Measurements from ENCODE around the gene GOT2.
"Not testable (repeated sequence)": the region's sequence is repeated elsewhere in the genome, so short reads cannot be mapped to it uniquely, and the experiment has no call there.

Gene GOT2

DNA sequence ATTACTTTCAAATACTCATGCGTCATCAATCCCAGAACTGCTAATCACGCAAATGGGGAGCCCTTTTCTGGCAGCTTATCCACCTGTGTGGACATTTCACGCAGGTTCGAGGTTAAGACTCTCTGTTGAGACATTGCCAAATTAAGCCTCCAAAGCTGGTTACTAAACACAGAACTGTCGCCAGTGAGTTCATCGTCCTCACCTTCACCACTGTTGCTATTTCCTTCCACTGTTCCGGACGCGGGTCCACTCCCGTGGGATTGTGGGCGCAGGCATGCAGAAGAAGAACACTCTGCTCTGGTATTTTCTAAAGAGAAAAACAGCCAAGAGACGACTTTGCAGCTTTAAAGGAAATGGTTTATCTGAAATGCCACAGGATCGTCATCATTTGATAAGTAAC is 16.1 kb downstream of the GOT2 start:
- DNase-seq (ENCODE audit: low read depth), result no peak

DNA sequence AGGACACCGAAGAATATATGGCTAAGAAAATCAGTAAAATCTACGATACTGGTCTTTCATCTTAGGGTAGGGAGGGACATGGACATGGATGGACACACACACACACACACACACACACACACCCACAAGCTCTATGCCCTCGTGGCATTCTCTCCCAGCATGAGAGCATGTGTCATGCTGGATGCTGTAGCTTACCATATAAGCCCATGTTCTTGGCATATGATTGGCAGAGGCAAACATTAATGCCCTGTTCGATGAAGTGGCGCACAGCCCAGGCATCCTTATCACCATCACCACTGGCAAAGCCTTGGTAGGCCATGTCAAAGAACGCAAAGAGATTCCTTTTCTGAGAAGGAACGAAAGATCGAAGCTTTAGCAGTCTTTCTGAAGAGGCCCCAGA is 17.6 kb downstream of the GOT2 start:
- no peak for DNase-seq (ENCODE audit: low read depth)

DNA sequence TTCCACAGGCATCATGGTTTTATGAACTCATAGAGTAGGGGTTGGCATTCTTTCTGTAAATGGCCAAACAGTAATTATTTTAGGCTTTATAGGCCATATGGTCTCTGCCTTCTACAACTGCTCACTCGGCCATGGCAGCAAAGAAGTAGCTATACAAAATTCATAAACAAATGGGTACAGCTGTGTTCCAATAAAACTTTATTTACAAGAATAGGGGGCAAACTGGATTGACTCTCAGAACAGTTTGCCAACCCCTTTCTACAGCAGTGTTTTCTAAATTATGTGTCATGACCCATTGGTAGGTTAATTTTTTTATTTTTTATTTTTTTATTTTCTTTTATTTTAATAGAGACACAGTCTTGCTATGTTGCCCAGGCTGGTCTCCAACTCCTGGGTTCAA is 20.4 kb downstream of the GOT2 start:
- DNase-seq (ENCODE audit: low read depth), result no peak

DNA sequence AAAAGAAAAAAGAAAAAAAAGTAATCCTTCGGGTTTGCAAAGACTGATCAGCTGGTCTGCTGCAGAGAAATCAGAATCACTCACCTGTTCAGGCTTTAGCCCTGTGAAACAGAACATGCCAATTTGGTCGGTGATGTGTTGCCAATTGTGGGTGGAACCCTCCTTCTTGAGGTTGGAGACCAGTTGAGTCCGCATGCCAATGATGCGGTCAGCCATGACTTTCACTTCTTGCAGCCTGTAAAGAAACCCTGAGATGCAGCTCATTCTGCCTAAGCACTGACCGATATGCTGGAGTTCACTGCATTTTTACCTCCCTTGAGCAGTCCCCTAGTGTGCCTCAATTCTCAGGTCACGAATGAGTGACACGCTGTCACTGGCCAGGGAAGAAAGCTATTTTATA is 24.8 kb downstream of the GOT2 start:
- DNase-seq (ENCODE audit: low read depth), result no peak

DNA sequence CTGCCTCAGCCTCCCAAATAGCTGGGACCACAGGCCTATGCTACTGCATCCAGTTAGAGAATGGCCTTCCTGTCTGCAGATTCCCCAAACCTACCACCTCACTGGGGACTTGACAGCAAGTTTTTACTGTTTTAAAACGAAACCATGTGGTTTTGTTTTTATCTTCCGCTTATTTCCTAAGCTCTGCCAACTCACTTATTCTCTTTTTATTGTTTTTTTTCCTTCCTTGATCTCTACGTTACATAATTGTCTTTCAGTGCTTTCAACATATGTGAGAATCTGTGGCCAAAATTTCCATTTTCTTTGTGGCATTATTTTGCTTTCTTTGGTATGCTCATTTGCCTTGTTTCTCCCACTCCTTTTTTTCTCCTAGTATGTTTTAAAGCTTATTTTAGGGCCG is 35.0 kb downstream of the GOT2 start:
- no peak for DNase-seq (ENCODE audit: low read depth)

DNA sequence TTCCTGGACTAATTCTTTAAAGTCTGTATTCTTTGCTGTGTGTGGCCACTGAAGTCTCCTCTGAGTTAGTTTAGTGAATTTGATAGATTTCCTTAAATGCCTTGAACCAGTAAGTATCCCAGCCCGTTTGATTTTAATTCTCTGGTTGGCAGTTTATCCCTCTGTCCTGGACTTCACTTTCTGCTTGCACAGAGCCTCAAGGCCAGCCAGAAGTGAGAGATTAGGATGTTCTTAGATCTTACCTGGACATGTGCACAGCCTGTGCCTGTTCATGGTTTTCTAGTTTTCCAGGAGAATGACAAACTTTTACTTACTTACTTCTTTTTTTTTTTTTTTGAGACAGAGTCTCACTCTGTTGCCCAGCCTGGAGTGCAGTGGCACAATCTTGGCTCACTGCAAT is 38.7 kb downstream of the GOT2 start:
- DNase-seq (ENCODE audit: low read depth), result no peak

DNA sequence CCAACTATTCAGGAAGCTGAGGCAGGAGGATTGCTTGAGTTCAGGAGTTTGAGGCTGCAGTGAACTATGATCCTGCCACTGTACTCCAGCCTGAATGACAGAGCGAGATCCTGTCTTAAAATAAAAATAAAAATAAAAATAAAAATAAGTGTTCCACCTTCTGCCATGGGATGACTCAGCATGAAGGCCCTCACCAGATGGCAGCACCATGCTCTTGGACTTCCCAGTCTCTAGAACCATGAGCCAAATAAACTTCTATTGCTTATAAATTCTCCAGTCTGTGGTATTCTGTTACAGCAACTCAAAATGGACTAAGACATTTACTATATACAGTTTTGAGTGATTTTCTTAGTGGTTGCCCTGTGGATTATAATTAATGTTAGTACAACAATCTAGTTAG is 41.7 kb downstream of the GOT2 start:
- DNase-seq (ENCODE audit: low read depth), result no peak

DNA sequence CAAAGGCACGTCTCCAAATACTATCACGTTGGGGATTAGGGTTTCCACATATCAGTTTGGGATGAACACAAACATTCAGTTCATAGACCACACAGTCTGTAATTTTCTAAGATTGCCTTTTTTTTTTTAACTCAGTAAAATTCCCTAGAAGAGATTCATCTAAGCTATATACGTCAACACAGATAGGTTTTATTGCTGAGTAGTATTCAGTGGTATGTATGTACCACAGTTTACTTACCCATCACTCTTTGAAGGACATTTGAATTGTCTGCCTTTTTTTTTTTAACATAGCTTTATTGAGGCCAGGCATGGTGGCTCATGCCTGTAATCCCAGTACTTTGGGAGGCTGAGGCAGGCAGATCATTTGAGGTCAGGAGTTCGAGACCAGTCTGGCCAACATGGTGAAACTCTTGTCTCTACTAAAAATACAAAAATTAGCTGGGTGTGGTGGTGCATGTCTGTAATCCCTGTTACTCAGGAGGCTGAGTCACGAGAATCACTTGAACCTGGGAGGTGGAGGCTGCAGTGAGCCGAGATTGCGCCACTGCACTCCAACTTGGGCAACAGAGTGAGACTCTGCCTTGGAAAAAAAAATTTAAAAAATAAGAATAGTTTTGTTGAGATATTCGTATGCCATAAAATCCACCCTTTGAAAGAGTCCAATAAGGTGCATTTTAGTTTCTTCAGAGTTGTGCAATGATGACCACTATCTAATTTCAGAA is 47.0 kb downstream of the GOT2 start:
- DNase-seq (ENCODE audit: low read depth), result peak; percentile 87

DNA sequence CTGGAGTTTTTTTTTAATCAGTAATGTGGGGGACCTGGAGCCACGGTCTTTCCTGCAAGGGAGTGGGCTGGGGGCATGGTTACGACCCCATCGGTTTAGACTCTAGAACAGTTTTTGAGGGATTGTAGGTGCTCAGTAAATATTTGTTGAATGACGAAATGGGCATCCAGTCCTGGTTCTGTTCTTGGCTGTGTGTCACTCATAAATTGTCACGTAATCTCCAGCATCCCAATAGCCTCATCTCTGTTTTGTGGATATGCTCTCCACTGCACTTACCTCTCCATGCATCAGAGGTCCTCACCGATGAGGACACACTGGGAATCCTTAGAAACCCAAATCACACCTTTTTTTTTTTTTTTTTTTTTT is 49.0 kb downstream of the GOT2 start:
- DNase-seq (ENCODE audit: low read depth), result no peak

DNA sequence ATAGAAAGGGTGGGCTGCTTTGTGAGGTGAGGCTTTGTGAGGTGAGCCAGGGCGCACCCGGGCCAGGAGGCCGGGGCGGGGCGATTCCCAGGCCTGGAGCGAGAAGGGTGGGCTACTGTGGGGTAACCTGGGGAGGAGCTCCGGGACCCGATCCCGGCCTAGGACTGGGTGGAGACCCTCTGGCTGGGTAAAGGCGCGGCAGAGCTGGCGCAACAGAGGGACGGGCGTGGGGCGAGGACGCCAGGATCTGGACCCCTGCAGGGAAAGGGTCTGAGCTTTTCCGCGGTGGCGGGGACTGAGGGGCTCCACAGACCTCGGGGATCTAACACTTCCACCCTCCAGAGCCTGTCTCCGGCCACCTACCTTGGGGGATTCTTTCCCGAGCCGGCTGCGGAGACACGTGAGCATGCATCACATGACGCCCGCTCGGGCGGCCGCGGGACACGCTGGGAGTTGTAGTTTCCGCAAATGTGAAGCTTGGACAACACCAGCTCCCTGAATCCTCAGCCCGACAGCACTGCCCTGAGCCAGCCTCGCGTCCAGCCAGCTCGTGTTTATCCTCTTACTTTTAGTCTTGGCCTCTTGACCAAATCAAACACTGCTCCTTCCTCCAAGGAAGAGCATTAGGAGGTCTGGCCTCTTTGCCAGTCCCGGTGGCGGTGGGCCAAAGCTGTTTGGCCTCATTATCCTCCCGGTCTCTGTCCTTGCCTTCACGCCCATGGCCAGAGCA is 49.6 kb downstream of the GOT2 start, which contains the start of gene SLC38A7:
Gene SLC38A7, minus strand, starts transcription at position 417 of the 730 bp plus-strand sequence. CDS start 4,644 bp downstream, outside the sequence.
- DNase-seq (ENCODE audit: low read depth), result peak; percentile 87

DNA sequence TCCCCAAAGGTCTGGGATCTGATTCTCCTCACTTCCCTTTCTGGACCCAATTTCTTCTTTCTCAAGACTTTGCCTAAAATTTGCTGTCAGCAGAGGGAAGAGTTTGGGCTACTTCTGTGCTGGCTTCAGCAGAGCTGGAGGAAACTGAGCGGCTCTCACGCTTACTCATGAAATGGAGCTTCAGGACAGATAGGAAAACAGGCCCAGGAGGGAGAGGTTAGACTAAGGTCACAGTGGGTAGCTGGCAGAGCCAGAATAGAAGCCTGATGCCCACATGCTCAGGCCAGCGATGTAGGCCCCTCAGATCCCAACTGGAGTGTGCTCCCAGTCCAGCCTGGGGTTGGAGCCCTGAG is 50.1 kb downstream of the GOT2 start:
- peak; percentile 51 for DNase-seq (ENCODE audit: low read depth)

DNA sequence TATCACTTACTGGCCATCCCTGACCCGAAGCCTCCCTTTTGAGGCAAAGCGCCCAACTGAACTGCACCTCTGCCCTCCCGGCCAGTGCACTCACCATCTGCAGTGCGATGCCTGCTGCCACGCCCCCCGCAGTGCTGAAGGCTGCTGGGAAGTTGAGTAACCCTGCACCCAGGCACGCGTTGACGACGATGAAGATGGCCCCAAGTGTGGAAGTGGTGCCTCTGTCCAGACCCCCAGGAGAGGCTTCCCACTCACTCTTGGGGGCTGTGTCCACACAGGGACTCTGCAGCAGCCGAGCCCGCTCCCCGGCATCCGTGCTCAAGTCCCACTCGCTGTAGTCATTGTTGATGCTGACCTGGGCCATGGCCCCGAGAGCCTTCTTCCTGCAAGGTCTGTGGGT is 54.4 kb downstream of the GOT2 start:
- no peak for DNase-seq (ENCODE audit: low read depth)

DNA sequence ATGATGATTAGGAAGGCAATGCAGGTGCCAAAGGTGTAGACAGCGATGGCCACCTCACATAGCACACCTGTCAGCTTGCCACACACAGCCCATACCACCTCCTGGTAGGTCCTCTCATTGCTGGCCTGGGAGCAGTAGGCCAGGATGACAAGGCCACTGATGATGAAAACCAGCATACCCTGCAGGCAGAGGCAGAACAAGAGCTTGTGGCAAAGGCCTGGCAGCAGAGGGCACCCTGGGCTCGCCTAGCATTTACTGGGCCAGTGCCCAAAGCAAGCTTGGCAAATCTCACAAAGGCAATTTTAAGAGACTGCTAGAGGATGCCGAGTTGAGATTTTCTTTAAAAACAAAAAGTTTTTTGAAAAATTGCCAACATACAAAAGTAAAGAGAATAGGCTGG is 55.4 kb downstream of the GOT2 start:
- no peak for DNase-seq (ENCODE audit: low read depth)

DNA sequence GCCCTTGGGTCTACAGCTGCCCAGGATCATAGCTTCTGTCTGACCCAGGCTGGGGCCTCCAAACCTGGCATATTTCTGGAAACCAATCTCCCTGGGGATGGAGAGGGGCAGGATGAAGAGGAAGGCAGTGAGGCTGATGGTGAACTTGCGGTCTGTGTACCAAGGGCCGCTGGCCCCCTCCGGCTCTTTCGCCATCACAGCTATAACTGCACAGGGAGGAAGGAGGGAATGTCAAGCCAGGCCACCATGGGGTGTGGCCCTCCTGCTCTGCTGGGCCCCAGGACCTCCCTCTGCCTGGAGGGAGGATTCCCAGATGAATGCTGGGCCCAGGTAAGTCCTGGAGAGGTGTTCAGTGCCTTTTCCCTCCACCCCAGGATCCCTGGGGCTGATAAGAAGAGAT is 55.8 kb downstream of the GOT2 start:
- DNase-seq (ENCODE audit: low read depth), result no peak

DNA sequence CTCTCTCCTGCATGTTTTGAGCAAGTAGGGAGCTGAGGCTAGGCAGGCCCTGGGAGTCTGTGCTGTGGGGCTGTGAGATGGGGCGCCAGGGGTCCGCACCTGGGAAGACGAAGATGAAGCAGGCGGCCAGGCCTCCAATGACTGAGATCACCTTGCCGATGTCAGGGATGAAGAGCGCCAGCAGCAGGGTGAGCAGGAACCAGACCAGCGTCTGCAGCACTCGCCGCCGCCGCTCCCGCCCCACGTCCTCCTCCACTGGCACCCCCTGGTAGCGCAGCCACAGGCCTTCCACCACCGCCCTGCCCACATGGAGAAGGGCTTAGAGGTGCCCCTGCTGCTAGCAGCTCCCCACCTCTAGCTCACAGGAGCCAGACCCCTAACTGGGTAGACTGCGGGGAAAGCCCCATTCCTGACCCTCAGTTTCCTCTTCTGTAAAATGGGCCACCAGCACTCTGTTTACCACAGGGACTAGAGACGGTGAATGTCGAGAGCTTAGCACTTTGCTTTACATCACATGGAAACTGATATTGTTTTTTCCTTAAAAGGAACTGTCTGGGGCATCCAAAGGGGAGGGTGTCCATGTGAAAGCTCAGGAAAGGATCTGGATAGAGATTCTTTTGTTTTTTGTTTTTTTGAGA is 63.1 kb downstream of the GOT2 start:
- no peak for DNase-seq (ENCODE audit: low read depth)

DNA sequence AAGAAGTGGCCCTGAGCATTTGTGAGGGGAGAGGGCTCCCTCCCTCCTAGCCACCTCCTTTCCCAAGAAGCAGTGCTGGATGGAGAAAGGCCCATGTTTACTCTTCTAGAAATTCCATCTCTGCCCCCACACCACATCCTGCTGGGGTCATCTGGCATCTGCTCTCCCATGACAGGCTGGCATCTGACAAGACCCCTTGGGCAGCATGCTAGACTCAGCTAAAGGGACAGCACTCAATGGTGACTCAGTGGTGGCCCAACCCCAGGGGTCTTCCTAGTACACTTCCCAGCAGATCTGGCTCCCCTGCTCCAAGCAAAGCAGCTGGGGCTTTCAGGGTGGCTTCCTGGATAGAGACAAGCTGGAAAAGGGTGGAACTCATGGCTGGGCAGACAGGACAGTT is 63.9 kb downstream of the GOT2 start:
- DNase-seq (ENCODE audit: low read depth), result no peak

DNA sequence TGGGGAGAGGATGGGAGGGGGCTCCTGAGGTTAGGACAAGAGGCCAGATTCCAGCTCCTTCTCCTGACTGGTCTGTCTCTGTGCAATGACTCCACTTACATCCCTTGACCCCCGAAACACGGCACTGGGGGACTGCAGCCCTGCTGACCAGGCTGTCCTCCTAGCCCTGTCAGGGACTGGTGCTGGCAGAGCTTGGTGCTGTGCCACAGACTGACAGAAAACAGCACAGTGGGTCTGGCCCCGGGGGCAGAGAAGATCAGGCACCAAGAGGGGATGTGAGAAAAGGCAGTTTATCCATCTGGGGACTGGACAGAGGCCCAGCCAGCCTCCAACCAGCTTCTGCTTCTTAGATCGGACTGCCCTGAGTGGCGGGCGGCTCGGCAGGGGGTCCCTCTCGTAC is 68.9 kb downstream of the GOT2 start:
- no peak for DNase-seq (ENCODE audit: low read depth)

DNA sequence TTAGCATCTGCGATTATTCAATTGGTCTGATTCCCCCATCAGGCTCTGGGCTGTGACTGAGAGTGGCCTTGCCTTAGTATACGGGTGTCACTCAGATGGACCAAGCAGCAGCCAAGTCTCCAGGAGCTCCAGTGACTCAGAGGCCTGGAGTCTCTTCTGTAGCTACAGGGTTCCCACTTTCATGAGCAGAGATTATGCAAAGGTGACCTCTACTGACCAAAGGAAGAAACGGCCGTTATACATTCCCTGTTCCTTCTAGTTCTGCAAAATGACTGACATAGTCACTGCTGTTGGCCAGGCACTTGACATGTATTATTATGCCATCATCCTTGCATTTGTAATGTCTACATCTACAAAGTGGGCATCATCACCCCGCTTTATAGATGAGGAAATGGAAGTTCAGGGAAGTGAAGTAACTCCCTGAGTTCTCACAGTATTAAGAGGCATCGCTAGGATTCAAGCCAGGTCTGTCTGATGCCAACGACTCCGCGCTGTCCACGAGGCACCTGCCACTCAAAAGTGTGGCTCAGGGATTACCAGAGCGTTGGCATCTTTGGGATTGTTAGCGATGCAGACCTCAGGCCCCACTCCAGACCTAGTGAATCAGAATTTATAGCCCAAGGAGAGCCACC is 72.8 kb downstream of the GOT2 start:
- peak; percentile 92 for DNase-seq (ENCODE audit: low read depth)

DNA sequence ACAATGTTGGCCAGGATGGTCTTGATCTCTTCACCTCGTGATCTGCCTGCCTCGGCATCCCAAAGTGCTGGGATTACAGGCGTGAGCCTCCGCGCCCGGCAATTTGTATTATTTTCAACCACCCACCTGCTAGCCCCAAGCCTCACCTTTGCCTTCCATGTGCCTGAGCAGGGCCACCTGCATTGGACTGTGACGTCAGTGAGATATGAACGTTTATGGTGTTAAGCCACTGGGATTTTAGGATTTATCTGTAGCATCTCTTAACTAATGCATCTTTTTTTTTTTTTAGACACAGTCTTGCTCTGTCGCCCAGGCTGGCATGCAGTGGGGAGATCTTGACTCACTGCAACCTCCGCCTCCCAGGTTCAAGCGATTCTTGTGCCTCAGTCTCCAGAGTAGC is 74.2 kb downstream of the GOT2 start:
- not testable (repeated sequence) for DNase-seq (ENCODE audit: low read depth)

DNA sequence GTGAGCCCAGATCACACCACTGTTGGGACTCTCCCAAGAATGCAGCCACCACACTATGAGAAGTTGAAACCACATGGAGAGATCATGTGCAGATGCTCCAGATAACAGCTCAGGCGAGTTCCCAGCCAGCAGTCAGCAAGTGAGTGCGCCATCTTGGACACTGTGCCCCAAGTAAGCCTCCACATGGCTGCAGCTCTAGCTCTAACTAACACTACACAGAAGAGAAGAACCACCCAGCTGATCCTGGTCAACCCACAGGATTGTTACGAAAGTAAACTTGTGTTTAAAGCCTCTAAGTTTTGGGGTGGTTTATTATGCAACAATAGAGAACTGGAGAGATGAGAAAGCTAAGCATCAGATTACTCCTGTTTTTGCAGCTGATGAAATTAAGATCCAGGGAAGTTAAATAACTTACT is 75.3 kb downstream of the GOT2 start:
- peak; percentile 81 for DNase-seq (ENCODE audit: low read depth)

Data from iris pigment epithelial cell (primary cell).